Upper lobe of left lung (tissue), 6 donors: ENCODE data around the gene PDE4B. TPM values are rescaled to one million over a fixed set of nuclear protein-coding genes. Genes with fewer than 3 reads are reported as not detected.

ENCODE experiments used
- ATAC-seq, 2 donors: fragments of 200-7000 bp; cut with Tn5 transposase; one replicate each; pipeline ENCODE4 v1.9.1; 2022; ENCODE audit warnings: mild to moderate bottlenecking in 2 of 2, moderate library complexity in 2 of 2; ENCODE audit not compliant: low FRiP score in 2 of 2
- DNase-seq, 2 donors: peaks; one replicate each; pipeline ENCODE4 v3.0.0-alpha.2; 2019 to 2020
- H3K27ac ChIP-seq, 4 donors: fragments of 200-600 bp; sonication (generic); one replicate each; pipeline ENCODE4 v1.5.1; 2016 to 2019
- H3K27me3 ChIP-seq, 4 donors: fragments of 200-600 bp; sonication (generic); one replicate each; pipeline ENCODE4 v1.5.1; 2017 to 2019
- H3K36me3 ChIP-seq, 4 donors: fragments of 200-600 bp; sonication (generic); one replicate each; pipeline ENCODE4 v1.5.1; 2016 to 2019
- H3K4me1 ChIP-seq, 4 donors: fragments of 200-600 bp; sonication (generic); one replicate each; pipeline ENCODE4 v1.5.1; 2018 to 2019
- H3K4me3 ChIP-seq, 4 donors: fragments of 200-600 bp; sonication (generic); one replicate each; pipeline ENCODE4 v1.5.1; 2017 to 2019; ENCODE audit warnings: mild to moderate bottlenecking in 2 of 4, moderate library complexity in 1 of 4
- H3K9me3 ChIP-seq, 4 donors: fragments of 200-600 bp; sonication (generic); one replicate each; pipeline ENCODE4 v1.5.1; 2018 to 2019
- CTCF ChIP-seq, 6 experiments: fragments of 450-650 bp in 4 of 6; fragments of 200-600 bp in 2 of 6; sonication (generic) in 2 of 6; IDR thresholded peaks; one replicate each; pipeline ENCODE4 v1.5.1; 2016 to 2019; ENCODE audit warnings: antibody characterized with exemption in 6 of 6
- EP300 ChIP-seq, 4 donors: sonication (generic); formaldehyde crosslinking; IDR thresholded peaks; one replicate each; pipeline ENCODE4 v1.5.1; 2017; ENCODE audit warnings: antibody characterized with exemption in 4 of 4, control low read depth in 2 of 4
- POLR2A ChIP-seq, 4 donors: fragments of 450-650 bp; IDR thresholded peaks; one replicate each; pipeline ENCODE4 v1.5.1; 2016 to 2017; ENCODE audit warnings: antibody characterized with exemption in 4 of 4, mild to moderate bottlenecking in 2 of 4
- POLR2AphosphoS5 ChIP-seq, 2 donors: sonication (generic); formaldehyde crosslinking; IDR thresholded peaks; one replicate each; pipeline ENCODE4 v1.5.1; 2017; ENCODE audit warnings: antibody characterized with exemption in 2 of 2
- WGBS, 2 donors: methylation state at CpG; one replicate each; pipeline ENCODE4 v1.1.5; 2017 to 2018; 5-methylcytosine and 5-hydroxymethylcytosine counted together
- total RNA-seq, 6 donors: library from RNA; depleted of rRNA in 4 of 6; stranded (reverse); fragments of >200 nt in 4 of 6; gene quantifications; one replicate each; pipeline versions ENCODE4 v1.1.0 to v1.2.1, GENCODE V29; 2016 to 2021
- donor health status: DM: no; HTN: no; CAD: no; lungs with moderate emphysema.
- donor health status: DM: no; HTN: yes; CAD: no; lungs with severe emphysema.

Gene PDE4B
- total RNA-seq, 6 donors from 2014 or later, result 8.1 to 61.6 (median 15.9) TPM

GRCh38 chr1:66271904-66272254, 479.2 kb downstream of the PDE4B start:
- H3K36me3 ChIP-seq, result no peaks in the 10 kb centered on the region
- H3K4me1 ChIP-seq, result peaks cover 47 to 75% (median 65%) of the 10 kb centered on the region in 4 donors
- ATAC-seq (peak; percentile 42 to 75), DNase-seq (peak in 1 of 2 donors; percentile 54)
- H3K9me3 ChIP-seq, result no peaks in the 10 kb centered on the region
- TF ChIP-seq CTCF (IDR thresholded peaks at IDR 0.05) (no peak), POLR2AphosphoS5 (IDR thresholded peaks at IDR 0.05) (peak in 1 of 2 donors; percentile 6)
- H3K27me3 ChIP-seq, result no peaks in the 10 kb centered on the region
- WGBS, 2 donors, result 14 to 39% methylated on average over 5 of the region's 5 CpGs
- H3K4me3 ChIP-seq, result peak overlapping the region in 2 of 4 donors; percentile 3 to 21
- peak overlapping the region; percentile 72 to 89 (median 76) for H3K27ac ChIP-seq

GRCh38 chr1:66273656-66274055, 481.0 kb downstream of the PDE4B start:
- Histone ChIP-seq H3K27ac (peak overlapping the region in 2 of 4 donors; percentile 73 to 89), H3K4me3 (no peak overlapping the region), H3K9me3 (no peaks in the 10 kb centered on the region), H3K4me1 (peaks cover 58 to 77% (median 65%) of the 10 kb centered on the region in 4 donors), H3K36me3 (no peaks in the 10 kb centered on the region), H3K27me3 (no peaks in the 10 kb centered on the region)
- DNase-seq, result no peak
- no peak for ATAC-seq
- TF ChIP-seq POLR2AphosphoS5 (IDR thresholded peaks at IDR 0.05) (no peak), POLR2A (IDR thresholded peaks at IDR 0.05) (no peak), EP300 (IDR thresholded peaks at IDR 0.05) (no peak), CTCF (IDR thresholded peaks at IDR 0.05) (no peak)
- 58 to 67% methylated on average over 2 of the region's 2 CpGs for WGBS, 2 donors

- peak overlapping the region in 3 of 4 donors; percentile 35 to 73 (median 68) for H3K27ac ChIP-seq
Observed at GRCh38 chr1:66274634-66275033, 481.9 kb downstream of the PDE4B start.

GRCh38 chr1:66275083-66275482, 482.4 kb downstream of the PDE4B start:
- ATAC-seq (no peak), DNase-seq (no peak)
- Histone ChIP-seq H3K36me3 (no peaks in the 10 kb centered on the region), H3K27me3 (no peaks in the 10 kb centered on the region), H3K27ac (peak overlapping the region; percentile 16 to 73 (median 52)), H3K9me3 (no peaks in the 10 kb centered on the region), H3K4me1 (peaks cover 62 to 79% (median 66%) of the 10 kb centered on the region in 4 donors), H3K4me3 (no peak overlapping the region)
- WGBS, 2 donors, result 75 to 80% methylated on average over 1 of the region's 1 CpG
- TF ChIP-seq POLR2AphosphoS5 (IDR thresholded peaks at IDR 0.05) (no peak), EP300 (IDR thresholded peaks at IDR 0.05) (no peak), POLR2A (IDR thresholded peaks at IDR 0.05) (no peak), CTCF (IDR thresholded peaks at IDR 0.05) (no peak)

More at GRCh38 chr1:66274634-66275033, 481.9 kb downstream of the PDE4B start:
- ATAC-seq (no peak), DNase-seq (no peak)
- H3K27me3 ChIP-seq, result no peaks in the 10 kb centered on the region
- 75 to 84% methylated on average over 1 of the region's 1 CpG for WGBS, 2 donors
- no peaks in the 10 kb centered on the region for H3K36me3 ChIP-seq
- peaks cover 66 to 81% (median 67%) of the 10 kb centered on the region in 4 donors for H3K4me1 ChIP-seq
- no peak overlapping the region for H3K4me3 ChIP-seq
- TF ChIP-seq CTCF (IDR thresholded peaks at IDR 0.05), result no peak
- no peak for TF ChIP-seq EP300 (IDR thresholded peaks at IDR 0.05)
- TF ChIP-seq POLR2A (IDR thresholded peaks at IDR 0.05), result no peak
- H3K9me3 ChIP-seq, result no peaks in the 10 kb centered on the region

GRCh38 chr1:66275601-66276023, 482.9 kb downstream of the PDE4B start:
- ATAC-seq (peak in 1 of 2 donors; percentile 22), DNase-seq (peak in 1 of 2 donors; percentile 38)
- Histone ChIP-seq H3K27me3 (no peaks in the 10 kb centered on the region), H3K27ac (peak overlapping the region; percentile 16 to 68 (median 48)), H3K9me3 (no peaks in the 10 kb centered on the region), H3K4me1 (peaks cover 57 to 74% (median 63%) of the 10 kb centered on the region in 4 donors), H3K36me3 (no peaks in the 10 kb centered on the region), H3K4me3 (no peak overlapping the region)
- WGBS, 2 donors, result 40 to 44% methylated on average over 5 of the region's 5 CpGs
- peak in 1 of 2 donors; percentile 62 for TF ChIP-seq POLR2AphosphoS5 (IDR thresholded peaks at IDR 0.05)
- TF ChIP-seq POLR2A (IDR thresholded peaks at IDR 0.05), result peak in 1 of 4 donors; percentile 33
- no peak for TF ChIP-seq EP300 (IDR thresholded peaks at IDR 0.05)
